Renal cortical epithelial cell (primary cell): ENCODE results near the gene MORC2. TPM values are rescaled to one million over a fixed set of nuclear protein-coding genes. Genes with fewer than 3 reads are reported as not detected.

Source experiments
- DNase-seq: peaks from one replicate; pipeline ENCODE4 v3.0.0-alpha.2; 2011; ENCODE audit warnings: low read depth
- total RNA-seq: library from RNA; depleted of rRNA; stranded (reverse); fragments of >200 nt; gene quantifications from 2 replicates; pipeline ENCODE4 v1.2.3, GENCODE V29; 2014

MORC2 gene
- 9.0 and 48.7 TPM in 2 replicates for total RNA-seq

- peak; percentile 15 for DNase-seq
Measured at GRCh38 chr22:30968015-30968923, at the start of gene MORC2. Gene MORC2 (minus strand): TSS chr22:30968774. CDS start chr22:30967889, 885 bp downstream.

DNA sequence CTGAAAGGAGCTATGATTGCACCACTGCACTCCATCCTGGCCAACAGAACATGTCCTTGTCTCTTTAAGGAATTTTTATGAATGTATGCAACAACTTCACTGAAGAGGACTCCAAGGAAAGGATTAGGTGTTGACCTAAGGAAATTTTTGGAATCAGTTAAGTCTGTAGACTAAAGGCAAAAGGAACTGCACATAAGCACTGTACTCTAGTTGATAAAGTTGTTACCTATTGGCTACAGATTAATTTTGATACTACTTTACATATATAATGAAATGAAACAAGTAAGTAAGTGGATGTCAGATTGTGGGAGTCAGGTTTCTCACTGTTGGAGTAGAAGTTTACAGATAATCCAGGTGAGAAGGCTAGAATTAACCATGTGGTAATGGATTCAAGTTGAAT, 37.0 kb upstream of the MORC2 start:
- no peak for DNase-seq

- no peak for DNase-seq
Measured at GRCh38 chr22:31001124-31001770, 32.7 kb upstream of the MORC2 start.

DNA sequence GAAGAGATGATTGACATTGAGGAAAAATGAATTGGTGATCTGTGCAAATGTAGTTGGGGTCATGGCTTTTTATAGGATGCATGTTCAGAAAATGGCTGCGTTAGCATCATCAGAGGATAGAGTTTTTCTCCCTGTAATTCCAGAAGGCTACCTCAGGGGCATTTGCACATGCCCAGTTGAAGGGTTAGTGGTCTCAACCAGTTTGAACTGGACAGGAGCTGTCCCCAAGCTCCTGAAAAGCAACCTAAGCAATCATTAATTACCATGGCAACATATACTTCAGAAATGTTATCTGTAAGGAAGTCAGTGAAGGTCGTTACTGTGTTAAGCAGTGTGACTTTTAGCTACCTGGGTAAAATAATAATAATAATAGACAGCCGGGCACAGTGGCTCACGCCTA, 29.8 kb upstream of the MORC2 start:
- peak; percentile 30 for DNase-seq

- no peak for DNase-seq
Measured at GRCh38 chr22:30996462-30996861, 27.9 kb upstream of the MORC2 start.

DNA sequence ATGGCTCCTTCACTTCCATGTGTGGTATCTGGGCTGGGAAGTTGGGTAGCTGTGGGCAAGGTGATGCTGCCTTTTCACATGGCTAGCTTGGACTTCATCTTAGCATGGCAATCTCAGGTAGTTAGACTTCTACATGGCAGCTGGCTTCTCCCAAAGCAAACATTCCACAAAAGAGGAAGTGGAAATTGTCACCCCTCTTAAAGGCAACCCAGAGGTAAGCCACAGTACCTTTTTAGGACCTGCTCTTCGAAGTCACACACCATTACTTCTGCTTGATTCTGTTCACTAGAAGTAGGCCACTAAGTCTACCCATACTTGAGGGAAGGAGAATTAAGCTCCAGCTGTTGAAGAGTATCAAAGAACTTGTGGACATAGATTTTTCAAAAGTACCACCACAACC, 26.4 kb upstream of the MORC2 start:
- DNase-seq: no peak

GRCh38 chr22:30992565-30992964, 24.0 kb upstream of the MORC2 start:
- no peak for DNase-seq

DNA sequence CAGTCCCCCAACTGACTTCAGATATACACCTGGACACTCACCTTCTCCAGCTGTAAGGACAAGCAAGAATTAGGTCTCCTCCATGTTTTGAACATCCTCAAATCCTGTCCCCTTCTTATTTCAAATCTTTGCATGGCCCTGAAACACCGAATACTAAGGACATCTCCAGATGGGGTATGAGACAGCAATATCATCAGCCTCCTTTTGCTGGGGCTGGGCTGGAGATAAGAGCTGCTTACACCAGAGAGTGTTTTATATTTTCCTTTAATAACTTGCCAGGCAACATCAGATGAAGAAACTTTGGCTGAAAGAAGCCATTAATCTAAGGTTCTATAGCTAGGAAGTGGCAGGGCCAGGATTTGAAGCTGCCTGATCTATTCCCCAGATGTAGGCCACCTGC, 22.1 kb upstream of the MORC2 start:
- no peak for DNase-seq

- DNase-seq: no peak
Measured at GRCh38 chr22:30989474-30989873, 20.9 kb upstream of the MORC2 start.

- no peak for DNase-seq
Measured at GRCh38 chr22:30985561-30986208, 17.1 kb upstream of the MORC2 start.

GRCh38 chr22:30984317-30984716, 15.7 kb upstream of the MORC2 start:
- DNase-seq: no peak

GRCh38 chr22:30982512-30982911, 13.9 kb upstream of the MORC2 start:
- no peak for DNase-seq

DNA sequence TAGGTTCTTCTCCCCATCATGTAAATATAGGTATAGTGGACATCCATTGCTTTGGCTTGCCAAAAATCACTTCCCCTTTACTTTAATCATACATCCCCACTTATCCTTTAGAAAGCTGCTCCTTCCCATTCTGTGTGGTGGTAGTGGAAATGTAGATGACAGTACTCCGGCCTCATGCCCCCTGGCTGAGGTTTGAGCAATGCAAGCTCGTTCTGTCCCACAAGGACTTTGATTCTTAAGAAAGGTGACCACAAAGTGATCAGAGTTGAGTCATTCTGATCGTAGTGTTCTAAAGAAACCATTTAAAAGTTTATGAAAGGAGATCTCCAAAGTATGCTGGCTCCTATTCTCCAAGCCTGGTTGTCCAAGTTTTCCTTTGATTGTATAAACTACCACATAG, 11.4 kb upstream of the MORC2 start:
- DNase-seq: peak; percentile 11

DNA sequence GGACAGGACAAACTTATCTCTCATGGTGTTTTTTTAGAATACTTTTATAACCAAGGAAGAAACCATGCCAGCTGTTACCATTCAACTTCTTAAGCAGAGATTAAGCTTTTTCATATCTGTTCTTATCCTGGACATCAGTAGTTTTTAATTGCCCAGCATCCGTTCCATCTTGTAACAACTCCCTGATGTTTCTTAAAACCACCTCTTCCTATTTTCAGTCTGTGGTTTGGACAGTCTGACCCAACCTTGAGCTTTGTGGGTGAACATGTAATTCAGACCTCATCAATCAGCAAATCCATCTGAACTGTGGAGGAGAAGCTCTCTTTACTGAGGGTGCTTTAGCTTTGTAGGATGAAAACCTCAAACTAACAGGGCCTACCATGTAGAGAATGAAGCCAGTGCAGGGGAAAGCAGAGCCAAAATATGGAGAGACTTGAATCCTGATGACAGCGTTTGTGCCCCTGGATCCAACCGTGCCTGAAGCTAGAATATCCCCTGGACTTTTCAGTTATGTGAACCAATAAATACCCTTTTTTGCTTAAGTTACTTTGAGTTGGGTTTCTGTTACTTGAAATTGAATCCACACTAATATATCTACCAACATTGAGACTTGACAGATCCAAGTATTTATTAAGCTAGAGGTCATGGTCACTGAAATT, 9.9 kb upstream of the MORC2 start:
- DNase-seq: no peak

DNA sequence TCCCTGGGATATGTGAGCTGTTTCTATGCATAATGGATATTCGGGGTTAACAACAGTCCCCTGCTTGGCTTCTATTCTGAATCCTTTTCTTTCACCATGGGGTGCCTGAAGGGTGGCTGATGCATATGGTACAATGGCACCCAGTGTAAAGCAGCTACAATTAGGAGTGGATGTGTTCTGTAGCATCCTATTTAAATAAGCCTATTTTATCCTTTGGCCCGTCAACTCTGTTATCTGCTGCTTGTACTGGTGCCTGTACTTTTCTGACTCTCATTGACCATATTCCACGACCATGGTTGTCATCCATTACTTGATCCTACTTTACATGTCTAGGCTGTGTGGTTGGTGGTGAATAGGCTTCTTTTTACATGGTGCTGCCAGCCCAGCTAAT, 1.8 kb upstream of the MORC2 start:
- no peak for DNase-seq

GRCh38 chr22:30969532-30970355, 1.2 kb upstream of the MORC2 start:
- no peak for DNase-seq

DNA sequence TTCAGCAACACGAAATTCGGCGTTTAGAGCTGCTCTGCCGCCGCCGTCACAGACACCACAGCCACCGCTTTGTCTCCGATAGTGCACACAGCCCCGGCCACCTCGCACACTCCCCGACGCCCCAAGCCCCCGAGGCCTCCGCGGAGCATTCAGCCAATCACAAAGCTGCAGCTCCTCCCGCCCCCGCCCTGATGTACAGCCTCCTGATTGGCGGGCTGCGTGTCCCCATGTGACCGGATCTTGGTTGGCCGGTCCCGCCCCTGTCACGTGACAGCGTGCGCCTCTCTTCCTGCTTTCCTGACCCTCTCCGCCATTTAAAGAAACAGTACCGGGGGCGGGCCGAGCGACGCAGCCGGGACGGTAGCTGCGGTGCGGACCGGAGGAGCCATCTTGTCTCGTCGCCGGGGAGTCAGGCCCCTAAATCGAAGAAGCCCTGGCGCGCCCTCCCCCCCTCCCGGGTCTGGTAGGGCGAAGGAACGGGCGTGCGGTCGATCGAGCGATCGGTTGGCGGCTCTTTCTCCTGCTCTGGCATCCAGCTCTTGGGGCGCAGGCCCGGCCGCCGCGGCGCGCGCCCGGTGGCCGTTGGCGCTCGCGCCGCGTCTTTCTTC, 454 bp upstream of the MORC2 start, which contains the start of gene TUG1:
TSS of gene TUG1 (plus strand) at position 342 of the 608 bp plus-strand sequence.
- peak; percentile 92 for DNase-seq

GRCh38 chr22:30964858-30965257, 3.7 kb downstream of the MORC2 start:
- no peak for DNase-seq

GRCh38 chr22:30955153-30955552, 13.4 kb downstream of the MORC2 start:
- no peak for DNase-seq

DNA sequence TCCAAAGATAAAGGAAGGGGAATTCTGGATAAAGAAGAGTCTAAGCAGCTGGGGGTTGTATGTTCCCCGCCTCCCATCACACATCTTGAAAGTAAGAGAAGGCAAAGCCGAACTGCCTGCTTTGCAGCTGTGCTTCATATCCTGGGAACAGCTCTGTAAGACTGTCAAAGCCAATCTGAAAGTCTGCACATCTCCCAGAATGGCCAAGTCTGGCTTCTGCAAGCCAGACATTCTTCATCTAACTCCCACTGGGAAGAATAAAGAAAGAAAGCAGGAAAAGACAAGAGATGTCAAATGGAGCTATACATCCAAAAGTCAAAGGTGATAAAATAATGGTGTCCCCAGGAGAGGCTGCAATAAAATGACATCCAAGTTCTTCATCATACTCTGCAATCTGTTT, 15.4 kb downstream of the MORC2 start:
- DNase-seq: no peak
